UCSD-AML1 (cell line): ENCODE data around the gene KIFC3.
A peak's percentile ranks its signal among the peaks of the same experiment; 100 is the strongest.
"Not testable (repeated sequence)": the region's sequence is repeated elsewhere in the genome, so short reads cannot be mapped to it uniquely, and the experiment has no call there.

Experiments
- DNase-seq: peaks from one replicate; lab custom pipeline; 2025; ENCODE audit not compliant: unreplicated experiment; lab: John Stamatoyannopoulos, UW

KIFC3 gene

GRCh38 chr16:57802341-57803133 is at the start of gene KIFC3:
Gene KIFC3 (minus strand): TSS chr16:57802491. CDS start chr16:57798243, 4,248 bp downstream.
- peak; percentile 79 for DNase-seq

- no peak for DNase-seq
Observed at GRCh38 chr16:57848181-57848580, 45.9 kb upstream of the KIFC3 start.

DNA sequence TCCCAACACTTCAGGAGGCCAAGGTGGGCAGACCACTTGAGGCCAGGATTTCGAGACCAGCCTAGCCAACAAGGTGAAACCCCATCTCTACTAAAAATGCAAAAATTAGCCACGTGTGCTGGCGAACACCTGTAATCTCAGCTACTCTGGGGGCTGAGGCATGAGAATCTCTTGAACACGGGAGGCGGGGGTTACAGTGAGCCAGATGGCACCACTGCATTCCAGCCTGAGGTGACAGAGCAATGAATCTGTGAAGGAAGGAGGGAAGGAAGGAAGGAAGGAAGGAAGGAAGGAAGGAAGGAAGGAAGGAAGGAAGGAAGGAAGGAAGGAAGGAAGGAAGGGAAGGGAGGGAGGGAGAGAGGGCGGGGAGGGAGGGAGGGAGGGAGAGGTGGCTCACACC is 44.6 kb upstream of the KIFC3 start:
- DNase-seq: not testable (repeated sequence)

- no peak for DNase-seq
Observed at GRCh38 chr16:57846078-57846697, 43.9 kb upstream of the KIFC3 start.

DNA sequence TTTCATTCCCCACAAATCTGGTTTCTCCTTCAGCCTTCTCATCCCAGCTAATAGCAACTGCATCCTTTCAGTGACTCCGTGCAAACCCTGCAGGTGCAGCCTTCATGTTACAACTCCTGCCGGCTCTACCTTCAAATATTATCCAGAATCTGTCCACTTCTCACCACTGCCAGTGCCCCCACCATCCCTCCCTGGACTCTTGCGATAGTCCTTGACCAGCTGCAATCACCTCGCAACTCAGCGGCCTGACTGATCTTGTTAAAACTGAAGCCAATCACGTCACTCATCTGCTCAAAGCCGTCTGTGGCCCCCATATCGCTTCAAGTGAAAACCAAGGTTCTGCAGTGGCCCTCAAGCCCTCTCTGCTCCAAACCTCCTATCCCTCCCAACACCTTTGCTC is 42.8 kb upstream of the KIFC3 start:
- no peak for DNase-seq

- no peak for DNase-seq
Observed at GRCh38 chr16:57844416-57845030, 42.2 kb upstream of the KIFC3 start.

DNA sequence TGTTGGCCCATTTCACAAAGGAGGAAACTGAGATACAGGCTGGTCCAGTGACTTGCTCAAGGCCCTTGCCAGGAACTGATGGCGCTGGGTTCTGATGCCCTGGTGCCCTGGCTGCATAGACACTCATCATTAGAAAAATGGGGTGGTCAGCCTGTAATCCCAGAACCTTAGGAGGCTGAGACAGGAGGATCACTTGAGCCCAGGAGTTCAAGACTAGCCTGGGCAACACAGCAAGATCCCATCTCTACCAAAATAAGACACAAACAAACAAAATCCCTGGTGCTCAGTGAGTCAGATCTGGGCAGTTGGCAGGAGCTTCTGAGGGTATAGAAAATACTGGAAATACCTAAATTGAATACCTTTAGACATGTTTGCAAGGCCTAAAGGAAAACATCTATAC is 41.1 kb upstream of the KIFC3 start:
- no peak for DNase-seq

DNA sequence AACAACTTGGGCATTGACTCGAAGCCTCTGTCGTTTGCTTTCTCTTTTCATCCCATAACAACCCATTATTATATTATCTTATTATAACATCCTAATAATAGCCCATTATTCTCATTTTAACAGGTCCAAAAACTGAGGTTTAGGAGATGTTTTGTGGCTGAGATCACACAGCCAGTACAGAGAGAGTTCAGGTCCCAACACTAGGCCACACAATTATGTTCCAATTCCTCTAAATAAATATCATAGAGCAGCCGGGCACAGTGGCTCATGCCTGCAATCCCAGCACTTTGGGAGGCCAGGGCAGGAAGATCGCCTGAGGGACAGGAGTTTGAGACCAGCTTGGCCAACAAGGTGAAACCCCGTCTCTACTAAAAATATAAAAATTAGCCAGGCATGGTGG is 40.3 kb upstream of the KIFC3 start:
- DNase-seq: no peak

- no peak for DNase-seq
Observed at GRCh38 chr16:57840833-57841232, 38.5 kb upstream of the KIFC3 start.

DNA sequence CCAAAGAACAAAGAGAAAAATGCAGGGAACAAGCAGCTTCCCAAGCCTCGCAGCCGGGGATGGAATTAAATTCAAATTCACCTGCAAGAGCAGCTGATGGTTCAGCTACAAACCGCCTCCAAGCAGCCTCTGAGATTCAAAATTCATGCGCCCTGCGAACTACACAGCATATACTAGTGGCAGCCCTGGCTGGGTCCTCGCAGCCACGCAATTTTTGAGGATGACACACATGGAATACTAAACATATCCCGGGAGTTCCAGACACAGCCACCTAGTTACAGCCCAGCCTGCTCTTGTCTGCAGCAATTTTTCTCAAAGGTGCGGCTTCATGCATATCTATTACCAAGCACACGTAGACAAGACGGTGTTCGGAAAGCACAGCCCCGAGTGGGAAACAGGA is 35.9 kb upstream of the KIFC3 start:
- no peak for DNase-seq

DNA sequence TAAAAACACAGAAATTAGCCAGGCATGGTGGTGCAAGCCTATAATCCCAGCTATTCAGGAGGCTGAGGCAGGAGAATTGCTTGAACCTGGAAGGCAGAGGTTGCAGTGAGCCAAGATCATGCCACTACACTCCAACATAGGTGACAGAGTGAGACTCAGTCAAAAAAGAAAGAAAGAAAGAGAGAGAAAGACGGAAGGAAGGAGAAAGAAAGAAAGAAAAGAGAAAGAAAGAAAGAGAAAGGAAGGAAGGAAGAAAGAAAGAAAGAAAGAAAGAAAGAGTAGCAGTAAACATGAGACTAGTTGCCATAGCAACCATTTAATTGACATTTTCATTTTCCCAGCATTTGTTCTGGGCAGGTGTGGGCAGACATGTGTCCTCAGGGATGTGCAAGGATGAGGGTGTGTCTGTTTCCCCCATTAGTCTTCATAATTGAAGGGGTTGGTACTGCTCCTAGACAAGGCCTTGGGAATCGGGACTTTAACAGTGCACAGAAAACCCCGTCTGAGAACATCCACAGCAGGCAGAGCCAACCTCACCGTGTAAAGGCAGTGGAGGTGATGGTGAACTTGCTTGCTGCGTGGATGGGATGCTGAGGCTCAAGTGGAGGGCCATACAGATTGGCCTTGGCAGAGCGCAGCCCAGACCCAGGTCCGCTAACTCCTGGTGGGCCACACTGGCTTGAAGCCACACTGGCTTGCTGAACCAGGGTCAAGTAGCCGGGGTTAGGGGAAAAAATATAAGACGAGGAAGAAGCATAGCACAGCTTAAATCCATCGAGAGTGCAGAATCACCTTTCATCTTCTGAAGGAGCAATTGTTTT is 35.2 kb upstream of the KIFC3 start:
- no peak for DNase-seq

DNA sequence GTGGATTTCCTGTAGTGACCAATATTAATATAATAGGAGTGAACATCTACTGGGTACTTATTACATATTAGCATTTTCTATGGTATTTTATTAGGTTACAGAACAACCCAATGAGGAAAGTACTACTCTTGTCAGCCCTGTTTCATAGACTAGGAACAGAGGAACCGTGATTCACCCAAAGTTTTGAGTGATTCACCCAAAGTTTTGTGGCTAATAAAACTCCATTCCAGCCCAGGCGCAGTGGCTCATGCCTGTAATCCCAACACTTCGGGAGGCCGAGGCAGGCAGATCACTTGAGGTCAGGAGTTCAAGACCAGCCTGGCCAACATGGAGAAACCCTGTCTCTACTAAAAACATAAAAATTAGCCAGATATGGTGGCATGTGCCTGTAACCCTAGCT is 33.1 kb upstream of the KIFC3 start:
- not testable (repeated sequence) for DNase-seq

DNA sequence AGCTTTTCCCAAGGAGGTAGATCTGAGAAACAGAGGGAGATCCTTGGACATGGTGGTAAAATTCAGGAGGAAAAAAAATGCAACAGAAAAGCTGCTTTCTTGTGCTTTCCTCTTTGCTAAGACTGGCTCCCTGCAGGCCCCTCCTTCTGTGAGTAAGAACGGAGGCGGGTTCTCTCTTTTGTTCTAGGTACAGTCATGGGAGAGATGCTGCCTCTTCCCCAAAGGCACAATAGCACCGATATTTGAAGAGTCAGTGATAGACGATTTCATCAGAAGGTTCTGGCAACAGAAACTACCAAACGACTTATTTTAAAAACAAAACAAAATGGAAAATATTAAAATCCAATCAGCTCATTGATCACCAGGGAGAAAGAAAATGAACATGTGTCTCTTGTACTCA is 32.6 kb upstream of the KIFC3 start:
- no peak for DNase-seq

DNA sequence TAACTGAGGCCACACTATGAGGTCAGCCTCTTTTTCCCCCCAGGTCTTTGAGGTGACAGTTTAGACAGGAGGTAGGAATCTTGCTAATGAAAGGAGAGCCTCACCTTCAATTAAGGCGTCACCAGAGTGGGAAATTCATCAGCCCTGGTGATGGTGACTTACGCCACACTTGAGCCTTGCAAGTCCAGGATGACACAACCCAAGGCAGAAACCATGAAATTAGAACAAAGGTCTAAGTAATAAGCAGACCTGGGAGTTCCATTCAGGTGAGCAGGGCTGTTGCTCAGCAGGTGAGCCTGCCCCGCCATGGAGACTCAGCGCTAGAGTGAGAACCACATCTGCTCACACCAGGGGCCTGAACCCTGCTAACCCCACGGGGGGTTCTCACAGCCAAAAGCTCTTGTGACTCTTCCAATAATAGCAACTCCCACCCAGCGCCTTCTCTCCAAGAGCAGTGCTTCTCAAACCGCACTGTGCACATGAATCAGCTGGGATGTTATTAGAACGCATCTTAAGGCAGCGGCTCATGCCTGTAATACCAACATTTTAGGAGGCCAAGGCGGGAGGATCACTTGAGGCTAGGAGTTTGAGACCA is 28.7 kb upstream of the KIFC3 start:
- no peak for DNase-seq

DNA sequence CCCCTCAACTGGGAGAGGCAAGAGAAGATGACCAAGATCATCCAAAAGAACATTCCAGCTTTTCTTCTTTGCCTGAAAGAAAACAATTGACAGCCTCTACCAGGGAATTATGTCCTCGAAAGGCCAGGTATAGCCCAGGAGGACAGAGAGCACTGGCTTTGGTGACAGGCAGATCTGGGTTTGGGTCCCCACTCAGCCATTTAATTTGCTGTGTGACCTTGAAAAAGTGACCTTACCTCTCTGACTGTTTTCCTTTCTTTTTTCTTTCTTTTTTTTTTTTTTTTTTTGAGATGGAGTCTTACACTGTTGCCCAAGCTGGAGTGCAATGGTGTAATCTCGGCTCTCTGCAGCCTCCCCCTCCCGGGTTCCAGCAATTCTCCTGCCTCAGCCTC is 27.7 kb upstream of the KIFC3 start:
- no peak for DNase-seq

GRCh38 chr16:57828272-57829161 is 26.2 kb upstream of the KIFC3 start:
- DNase-seq: no peak

DNA sequence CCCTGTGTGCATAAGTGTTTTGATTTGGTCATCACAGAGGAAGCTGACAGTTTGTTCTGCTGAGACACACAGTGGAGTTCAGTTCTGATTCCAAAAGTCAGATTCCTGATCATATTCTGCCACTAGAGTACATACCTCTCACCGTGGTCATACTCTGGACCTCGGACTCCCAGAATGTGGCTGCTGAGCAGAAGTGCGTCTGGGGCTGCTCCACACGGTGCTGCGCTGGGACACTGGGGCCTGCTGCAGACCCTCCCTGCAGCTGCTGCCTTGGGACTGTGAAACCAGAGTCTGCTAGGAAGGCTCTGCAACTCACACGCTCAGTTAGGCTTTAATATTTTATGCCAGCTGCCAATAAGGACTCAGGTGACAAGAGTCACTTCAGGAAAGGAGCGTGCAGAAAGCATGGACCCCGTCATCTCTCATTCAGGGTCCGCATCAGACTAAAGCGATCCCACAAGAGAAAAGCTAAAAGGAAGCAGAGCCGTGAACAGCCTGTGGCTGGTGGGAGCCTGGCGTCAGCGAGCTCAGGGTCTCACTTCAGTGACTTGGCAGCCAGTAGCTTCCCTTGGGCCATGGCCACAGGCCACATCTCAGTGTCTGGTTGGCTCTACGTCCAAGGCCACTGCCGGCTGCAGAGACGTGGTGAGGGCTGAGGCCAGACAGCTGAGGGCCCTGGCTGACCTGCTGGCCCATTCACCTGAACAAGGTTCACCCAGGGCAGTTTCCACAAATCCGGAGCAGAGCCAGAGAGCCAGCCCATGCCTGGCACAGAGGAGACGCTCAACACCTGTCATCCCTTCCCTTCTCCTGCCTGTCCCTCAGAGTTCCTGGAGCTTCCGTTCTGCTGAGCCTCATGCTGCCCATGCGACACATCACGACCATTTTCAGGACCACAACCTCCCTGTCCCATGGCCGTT is 24.7 kb upstream of the KIFC3 start:
- no peak for DNase-seq

DNA sequence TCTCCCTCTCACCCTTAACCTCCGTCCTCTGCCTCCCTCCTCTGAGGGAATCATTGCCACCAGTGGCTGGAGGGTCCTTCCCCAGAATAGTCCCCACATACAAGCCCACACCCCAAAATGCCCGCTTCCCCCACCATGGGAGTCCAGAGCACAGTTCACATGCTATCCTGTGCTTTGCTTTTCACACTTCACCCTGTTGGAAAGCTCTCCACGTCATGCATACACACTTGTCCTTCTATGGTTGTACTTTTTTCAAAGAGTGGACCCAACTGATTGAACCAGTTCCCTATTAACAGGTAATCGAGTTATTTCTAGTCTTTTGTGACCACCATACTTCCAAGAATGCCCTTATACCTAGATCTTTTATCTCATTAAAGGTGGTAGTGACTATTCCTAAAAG is 23.8 kb upstream of the KIFC3 start:
- no peak for DNase-seq
